ENCODE results near the gene OPCML.

OPCML gene

DNA sequence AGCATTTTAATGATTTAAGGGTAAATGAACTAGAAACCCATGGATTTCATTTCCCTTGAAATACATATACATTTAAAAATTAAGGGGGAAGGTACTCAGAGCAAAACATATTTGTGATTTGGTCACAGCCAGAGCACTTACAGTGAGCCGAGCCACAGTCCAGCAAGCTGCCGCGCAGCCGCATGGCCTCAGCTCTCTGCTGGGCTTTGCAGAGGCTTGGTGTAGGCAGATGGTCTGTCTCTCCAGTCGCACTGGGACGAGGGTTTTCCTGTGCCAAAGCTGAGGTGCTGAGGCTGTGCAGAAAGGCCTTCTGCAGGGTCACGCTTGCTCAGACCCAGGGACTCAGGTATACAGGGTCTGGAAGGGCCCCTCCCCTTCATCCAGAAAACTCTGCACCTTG, 367.3 kb downstream of the OPCML start:
- no peak for FAIRE-seq

DNA sequence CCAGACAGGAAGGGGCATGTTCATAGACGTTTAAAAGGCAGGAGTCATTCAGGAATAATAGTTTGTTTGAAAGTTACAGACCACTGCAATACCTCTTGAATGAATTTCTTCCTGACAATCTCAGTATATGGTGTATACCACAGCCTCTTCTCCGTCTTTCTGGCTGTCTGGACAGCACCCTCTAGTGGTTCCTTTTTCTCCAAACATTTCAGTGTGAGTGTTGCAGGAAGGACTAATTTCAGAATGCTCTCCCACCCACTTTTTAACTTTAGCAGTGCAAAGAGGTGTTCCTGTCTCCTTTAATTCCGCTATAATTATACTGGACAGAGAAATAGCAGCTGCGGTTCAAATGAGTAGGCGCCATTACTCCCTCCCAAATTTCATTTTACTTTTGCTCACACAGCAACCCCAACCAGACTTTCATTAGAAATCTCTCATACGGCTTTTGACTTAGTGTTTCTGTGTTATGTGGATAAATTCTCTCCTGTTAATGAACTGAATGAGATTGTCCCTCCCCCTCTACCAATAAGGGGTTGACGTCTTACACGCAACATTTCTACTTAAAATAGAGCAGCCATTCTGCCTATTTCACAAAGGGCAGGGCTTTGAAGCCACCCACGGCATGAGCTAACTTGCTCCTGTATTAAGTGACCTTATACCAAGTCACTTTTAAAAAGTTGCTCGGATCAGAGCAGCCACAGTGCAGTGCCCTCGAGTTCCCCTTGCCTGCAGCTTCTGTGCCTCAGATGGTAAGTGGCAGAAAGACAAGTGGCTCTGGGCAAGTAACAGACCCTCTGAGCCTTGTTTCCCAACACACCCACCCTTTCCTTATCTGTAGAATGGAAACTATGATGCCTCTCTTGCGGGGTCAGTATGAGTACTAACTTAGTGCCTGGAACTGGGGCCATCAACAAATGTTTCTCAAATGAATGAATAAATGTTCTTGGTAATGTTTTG, 368.6 kb downstream of the OPCML start:
- FAIRE-seq: no peak

DNA sequence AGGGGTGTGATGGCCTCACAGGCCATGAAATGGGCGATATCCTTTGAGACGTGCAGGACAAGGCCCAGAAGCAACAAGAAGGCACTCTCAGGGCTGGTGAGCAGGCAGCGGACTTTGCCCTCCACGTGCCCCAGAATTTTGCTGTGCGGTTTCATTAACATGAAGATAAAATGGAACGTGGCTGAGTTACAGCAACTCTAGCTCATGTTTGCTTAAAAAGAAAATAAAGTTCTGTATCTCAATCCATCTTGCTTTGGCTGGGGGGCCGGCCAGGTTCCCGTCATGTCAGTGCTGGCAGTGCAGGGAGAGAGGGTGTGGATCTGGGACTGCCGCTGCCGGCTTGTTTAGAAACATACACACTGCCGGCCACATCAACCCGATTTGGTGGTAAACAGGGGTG, 370.1 kb downstream of the OPCML start:
- no peak for FAIRE-seq

GRCh38 chr11:133160754-133161153, 371.5 kb downstream of the OPCML start:
- FAIRE-seq: no peak

DNA sequence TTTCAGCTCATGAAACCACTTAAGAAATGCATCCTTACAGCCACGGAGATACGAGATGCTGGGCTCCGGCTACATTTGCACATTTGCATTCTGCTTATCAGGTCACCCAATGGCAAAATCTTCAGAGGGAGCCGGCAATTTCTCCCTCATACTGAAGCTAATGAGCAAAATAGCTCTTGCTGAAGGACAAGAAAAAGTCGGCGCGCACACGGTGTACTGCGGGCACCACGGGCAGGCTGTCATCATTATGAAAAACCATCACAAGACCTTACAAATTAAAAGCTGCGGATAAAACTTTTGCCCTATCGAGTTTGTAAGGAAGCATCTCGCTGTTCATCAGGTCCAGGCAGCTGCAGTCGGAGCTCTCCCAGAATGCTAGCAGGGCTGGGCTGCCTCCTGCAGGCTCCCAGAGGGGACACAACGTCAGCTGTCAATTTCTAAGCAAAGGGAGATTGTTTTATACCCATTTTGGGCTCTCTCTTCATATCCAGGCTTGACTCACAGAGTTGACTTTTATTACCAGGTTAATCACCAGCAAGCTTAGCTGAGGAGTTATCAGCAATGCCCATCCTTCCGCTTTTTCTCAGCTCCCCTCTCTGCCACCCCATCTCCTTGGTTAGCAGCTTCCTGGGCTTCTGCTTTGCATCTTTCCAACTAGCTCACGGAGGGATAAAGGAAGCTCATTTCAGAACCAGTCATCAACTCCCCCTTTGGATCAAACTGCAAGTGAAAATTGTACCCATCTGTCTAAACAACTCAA, 375.1 kb downstream of the OPCML start:
- no peak for FAIRE-seq

DNA sequence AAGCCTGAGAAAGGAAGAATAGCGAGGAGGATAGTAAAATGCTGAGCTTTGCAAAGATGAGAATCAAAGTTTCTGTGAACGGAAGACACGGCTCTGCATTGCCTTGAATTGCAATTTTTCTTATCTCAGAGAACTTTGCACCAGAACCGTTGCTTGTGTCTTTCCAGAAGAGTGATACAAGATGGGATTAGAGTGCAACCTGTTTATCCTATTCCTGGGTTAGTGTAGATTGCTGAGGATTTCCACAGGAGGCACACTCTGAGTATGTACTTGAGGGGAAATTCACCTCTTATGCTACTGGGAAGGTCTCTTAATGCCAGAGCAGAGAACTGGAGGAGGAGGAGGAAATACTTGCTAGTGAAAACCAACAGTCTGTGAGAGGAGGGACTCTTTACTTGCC, 377.5 kb downstream of the OPCML start:
- FAIRE-seq: no peak

DNA sequence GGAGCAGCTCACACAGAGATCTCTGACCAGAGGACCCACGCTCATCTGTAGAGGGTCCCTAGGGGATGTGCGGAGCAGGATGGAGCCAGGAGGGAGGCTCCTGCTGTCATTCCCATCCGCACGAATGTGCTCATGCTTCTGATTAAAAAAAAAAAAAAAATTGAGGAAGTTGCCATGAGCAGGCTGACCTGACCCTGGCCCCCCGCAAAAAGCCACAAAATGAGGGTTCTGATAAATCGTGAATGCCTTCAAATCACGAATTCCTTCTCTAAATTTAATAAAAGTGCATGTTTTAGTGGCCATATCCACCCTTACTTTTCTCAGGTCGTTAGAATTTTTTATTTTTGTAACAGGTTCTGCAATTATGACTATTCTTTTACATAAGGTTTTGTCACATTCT, 378.2 kb downstream of the OPCML start:
- no peak for FAIRE-seq

GRCh38 chr11:133153031-133153430, 379.3 kb downstream of the OPCML start:
- no peak for FAIRE-seq

DNA sequence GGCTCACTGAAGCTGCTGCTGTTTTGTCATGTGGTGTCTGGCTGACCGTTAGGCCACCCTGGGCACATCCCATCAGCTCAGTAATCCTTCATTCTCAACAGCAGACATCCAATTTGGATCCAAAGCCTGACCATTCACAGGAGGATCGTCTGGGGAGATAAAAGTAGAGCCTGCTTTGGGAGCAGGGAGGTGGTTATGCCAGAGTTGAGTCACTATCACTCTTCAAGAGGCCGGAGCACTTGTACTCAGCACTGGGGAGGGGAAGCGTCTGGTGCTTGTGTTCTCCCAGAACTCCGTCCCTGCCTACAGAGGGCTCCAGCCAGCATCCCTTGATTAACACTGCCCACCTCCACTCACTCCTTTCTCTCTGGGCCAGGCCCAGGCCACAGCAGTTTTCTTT, 382.6 kb downstream of the OPCML start:
- FAIRE-seq: no peak

- no peak for FAIRE-seq
Measured at GRCh38 chr11:133147625-133148024, 384.7 kb downstream of the OPCML start.

GRCh38 chr11:133146697-133147306, 385.5 kb downstream of the OPCML start:
- no peak for FAIRE-seq

- FAIRE-seq: no peak
Measured at GRCh38 chr11:133137939-133138338, 394.4 kb downstream of the OPCML start.

- no peak for FAIRE-seq
Measured at GRCh38 chr11:133137270-133137669, 395.0 kb downstream of the OPCML start.

DNA sequence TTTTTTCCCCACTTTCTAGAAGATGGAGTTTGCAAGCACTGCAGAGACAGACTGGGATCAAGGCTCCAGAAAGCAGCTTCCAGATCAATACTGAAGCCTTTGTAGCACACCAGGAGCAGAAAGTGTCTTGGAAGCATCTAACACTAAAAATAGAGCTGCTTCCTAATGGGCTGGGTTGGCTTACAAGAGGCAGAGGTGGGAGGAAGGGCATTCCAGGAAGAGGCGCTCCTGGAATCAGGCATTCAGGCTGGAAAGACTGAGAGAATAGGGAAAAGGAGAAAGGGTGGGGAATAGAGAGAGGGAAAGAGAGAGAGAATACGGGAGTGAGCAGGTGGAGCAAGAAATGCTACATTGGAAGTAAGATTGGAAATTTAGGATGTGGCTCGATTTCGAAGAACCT, 395.9 kb downstream of the OPCML start:
- no peak for FAIRE-seq

DNA sequence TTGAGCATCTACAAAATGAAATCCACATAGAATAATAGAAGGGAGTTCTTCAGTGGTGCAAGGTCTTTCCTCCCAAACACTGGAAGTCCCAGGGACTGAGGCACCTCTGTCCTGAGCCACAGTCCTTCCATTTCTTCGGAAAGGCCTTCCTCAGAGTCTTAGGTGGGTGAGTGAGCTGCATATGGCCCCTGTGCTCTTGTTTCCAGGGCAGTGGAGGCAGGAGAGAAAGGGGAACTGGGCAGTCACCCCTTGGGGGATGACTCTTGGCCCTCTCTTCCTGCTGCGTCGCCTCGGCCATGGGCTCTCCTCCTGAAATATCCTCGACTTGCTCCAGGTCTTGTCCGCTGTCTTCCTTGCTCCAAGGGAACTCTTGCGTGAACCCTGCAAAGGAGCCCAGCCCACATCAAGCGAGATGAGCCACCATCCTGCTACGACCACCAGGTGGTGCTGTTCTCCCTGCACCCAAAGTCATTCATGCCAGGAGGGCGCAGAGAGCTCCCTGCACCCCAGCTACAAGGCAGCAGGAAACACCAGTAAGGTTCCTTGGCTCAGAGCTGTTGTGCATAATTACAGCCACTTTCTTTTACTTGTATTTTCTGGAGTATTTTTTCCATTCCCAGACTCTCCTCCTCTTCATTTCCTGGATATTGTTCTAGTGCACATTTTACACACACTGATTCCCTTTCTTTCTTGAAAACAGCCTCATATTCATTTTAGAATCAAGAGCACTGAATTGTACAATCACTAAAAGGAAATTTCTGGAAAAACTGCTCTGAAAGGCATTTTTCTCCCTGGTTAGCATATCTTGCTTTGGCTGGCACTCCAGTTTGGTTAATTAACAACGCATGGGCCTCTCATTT, 397.8 kb downstream of the OPCML start:
- FAIRE-seq: no peak

GRCh38 chr11:133133606-133134005, 398.7 kb downstream of the OPCML start:
- FAIRE-seq: no peak

GRCh38 chr11:133133050-133133449, 399.3 kb downstream of the OPCML start:
- FAIRE-seq: no peak

DNA sequence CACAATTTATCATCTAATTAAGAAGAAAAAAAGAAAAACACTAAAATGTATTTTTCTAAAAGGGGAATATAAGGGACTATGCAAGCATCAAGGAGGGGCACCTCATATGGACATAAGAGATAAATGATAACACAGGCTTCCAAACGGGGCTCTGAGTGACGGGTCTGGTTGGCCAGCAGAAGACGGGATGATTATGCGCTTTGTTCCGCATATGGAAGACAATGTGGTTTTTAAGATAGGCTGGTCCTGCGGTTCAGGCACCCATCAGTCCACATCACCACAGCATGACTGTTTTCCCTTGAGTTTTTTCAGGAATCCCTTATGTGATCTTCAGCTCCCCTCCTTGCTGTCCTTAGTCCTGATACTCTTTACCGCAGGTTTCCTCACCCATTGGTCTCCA, 404.6 kb downstream of the OPCML start:
- FAIRE-seq: no peak

GRCh38 chr11:133123796-133124195, 408.5 kb downstream of the OPCML start:
- FAIRE-seq: no peak

DNA sequence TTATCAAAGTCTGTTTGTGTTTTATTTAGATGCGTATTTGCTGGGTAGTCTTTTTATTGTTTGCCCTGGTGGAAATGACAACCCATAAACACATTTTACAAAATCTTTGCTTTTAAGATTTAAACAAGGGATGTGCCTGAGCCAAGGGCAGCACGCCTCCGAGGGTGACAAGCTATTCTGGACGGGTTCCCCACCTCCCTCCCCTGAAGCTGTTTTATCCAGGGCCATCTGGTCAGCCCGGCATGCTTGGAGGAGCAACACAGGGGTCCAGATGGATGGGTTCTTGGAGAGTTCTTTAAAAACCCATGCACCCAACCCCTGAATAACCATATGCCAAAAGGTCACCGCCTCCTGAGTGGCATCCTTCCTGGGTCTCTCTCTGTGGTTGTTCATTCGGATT, 408.9 kb downstream of the OPCML start:
- FAIRE-seq: no peak

- FAIRE-seq: no peak
Measured at GRCh38 chr11:133122256-133122655, 410.0 kb downstream of the OPCML start.

DNA sequence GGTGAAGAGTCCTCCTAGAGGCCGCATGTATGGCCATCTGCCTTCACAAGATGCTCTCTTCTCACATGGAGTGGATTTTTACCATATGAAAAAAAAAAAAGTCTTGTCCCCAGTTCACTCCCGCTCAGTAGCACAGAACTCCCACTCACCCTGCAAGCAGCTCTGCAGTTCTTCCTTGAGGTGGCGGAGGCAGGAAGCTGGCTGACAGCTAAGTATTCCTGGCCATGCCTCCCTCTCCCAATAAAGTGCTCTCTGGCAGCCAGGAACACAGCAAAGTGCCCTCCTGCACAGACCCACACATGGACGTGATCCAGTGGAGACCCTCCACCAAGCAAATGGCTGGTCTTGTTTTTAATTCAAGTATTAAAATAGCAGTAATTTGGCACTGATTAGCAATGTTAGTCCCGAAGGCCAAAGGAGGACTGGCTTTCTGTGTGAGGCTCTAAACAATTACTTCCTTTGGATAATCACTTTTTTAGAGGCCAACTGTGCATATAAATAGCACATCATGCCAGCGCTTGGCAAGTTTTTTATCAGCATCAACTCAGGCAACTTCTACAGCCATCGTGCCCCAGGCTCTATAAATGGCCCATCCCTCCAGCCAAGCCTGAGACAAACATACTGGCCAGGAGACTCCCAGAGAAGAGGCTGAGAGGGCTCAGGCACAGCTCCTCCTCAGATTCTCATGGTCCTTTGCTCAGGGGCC, 413.6 kb downstream of the OPCML start:
- FAIRE-seq: no peak
